GM18508 (cell line): ENCODE results near the gene SRC.

Experiments
- ATAC-seq: cut with Tn5 transposase; IDR thresholded peaks from one replicate; pipeline ENCODE4 v1.9.1; 2021; ENCODE audit warnings: moderate number of reproducible peaks; ENCODE audit not compliant: insufficient read depth, unreplicated experiment

SRC gene

DNA sequence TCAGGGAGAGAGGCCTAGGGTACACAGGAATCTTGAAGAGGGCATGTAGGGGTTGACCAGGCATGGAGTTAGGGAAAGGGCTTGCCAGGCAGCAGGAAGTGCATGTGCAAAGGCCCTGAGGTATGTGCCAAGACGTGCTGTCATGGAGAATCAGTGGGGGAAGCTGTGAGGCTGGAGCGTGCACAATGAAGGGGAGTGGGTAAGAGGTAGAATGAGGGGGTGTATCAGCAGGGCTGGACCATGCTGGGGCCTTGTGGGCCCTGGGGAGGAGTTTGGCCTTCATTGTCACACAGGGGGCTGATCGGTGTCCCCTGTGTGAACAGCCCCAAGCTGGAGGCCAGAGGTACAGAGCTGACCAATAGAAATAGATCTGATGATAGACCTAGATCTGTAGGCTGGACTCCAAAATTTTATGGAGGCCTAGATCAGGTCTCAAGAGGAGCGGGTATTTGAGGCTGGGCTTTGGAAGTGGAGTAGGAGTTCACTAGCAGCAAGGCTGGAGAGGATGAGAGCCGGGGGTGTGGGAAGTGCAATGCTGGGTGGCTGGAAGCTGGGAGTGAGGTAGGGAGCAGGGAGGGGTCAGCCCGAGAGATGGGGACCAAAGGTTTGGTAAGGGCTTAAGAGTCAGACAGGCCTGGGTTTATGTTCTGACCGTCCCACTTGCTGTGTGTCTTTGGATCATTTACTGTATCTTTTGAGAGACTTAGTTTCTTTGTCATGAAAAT lies 3.0 kb downstream of the SRC start:
- no peak for ATAC-seq

DNA sequence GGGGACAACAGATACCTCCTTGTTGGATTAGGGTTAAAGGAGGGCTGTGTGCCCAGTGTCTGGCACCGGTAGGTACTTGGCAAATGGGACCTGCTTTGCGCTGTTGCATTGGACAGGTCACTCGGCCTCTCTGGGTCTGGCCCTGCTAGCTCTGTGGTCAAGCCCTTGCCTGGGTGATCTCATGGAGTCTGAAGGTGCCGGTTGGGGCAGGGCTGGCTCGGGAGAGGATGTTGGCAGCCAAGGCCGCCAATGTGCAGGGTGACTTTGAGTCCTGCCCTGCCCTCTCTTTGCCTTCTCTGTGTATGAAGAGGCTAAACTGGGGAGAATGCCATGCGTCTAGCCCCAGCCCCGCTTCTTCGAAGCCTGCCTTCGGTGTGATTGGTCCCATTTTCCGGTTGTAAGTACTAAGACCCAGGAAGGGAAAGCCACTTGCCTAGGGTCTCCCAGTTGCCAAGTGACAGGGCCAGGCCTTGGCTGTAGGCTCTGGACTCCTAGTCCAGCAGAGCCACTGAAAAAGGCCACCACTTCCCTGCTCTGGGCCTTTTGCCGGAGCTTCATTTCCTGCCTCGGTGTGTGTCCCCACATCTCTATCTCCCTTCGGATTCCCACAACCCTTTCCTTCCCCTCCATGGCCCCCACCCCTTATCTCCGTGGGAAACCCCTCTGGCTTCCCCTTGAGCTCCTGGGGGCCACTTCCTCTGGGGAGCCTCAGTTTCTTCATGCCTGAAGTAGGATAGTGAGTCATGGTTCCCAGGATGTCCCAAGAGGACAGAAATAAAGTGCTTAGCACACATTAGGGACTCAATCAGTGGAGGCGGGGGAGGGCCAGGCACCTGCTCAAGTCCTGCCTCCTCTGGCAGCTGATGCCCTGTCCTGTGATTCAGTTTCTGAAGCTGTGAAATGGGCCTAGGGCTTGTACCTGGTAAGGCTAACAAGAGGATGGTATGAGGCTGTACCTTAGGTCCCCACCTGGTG lies 3.9 kb downstream of the SRC start:
- no peak for ATAC-seq

DNA sequence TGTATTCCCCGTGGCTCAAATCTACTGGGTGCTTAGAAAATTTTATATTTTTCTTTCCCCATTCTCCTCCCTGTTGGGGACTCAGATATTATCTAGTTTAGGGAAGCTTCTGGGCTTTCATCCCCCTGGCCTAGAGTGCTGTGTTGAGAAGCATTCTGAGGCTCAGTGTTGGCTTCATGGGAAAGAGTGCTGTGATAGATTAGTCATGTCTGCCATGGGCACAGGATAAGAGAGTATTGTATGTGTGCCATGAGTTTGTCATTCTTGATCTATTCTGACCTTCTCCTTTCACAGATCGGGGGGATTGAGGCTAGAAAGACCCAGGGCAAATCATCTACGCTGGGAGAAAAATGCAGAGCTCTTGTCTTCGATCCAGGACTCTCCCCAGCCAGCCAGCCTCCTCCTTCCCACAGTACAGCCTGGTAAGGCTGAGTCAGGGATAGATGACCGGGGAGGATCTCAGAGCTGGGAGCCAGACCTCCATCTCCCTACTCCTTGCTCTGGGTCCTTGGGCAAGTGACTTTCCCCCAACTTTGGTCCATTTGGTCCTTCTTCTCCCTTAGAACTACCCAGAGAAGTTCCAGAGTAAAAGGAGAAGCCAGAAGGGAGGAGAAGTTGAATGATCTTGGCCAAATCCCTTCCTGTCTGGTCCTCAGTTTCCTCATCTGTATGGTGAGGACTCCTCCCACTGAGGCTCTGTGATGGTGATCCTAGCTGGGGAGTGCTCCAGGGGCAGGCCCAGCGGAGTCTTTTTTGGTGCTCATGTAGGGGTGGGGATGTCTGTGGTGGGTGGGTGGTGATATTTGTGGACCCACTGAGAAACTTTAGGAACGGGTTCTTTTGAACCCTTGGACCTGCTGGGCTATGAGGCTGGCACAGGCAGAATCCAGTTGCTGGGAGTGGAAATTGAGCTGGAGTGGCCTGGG lies 5.0 kb downstream of the SRC start:
- no peak for ATAC-seq

DNA sequence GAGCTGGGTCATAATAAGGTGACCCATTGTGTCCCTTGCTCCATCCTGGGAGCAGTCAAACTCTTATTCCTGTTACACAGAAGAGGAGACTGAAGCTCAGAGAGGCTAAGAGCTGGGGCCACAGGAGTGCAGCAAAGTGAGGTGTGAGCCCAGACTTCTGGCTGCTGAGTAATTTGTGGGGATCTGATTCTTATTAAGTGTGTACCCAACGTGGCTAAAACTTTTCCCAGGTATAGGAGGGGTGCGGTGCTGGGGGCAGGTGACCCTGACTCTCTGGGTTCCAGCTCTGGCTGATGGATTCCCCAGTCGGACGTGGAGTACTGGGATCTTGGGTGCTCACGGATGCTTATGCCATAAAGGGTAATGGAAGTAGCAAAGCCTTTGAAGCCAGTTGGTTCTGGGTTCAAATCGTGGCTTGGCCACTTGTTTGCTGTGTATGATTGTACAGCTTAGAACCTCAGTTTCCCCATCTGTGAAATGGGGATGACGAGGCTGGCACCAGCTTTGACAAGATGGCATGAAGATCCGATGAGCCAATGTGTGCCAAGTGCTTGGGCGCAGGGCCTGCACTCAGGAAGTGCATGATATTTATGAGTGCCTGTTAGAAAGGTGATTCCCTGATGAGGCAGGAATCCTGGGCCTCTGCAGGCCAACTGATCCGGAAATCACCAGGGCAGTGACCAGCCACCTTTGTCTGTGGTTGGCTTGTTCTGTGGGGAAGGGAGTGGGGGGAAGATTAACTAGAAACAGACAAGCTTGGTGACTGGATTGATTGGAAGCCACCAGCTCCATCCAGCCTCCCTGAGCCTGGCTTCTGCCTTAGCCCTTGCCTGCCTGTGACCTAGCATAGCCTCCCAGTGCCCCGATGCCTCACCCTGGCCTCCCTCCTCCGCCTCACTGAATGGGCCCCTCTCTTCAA lies 6.0 kb downstream of the SRC start:
- no peak for ATAC-seq

DNA sequence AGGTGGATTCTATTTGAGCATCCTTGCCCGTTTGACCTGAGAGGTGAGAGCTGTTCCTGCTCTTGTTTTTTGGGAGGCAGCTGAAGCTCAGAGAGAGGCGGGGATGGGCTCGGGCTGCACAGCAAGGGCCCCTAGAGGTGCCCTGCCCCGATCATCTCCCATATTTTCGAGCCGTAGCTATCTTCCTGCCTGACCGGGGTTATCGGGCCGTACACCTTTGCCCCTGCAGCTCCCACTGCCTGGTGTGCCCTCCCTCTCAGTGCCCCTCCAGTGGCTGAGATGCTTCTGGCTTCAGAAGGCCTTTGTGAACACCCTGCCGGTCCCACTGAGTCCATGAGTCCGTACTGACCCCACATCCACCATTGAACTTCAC lies 6.7 kb downstream of the SRC start:
- no peak for ATAC-seq

DNA sequence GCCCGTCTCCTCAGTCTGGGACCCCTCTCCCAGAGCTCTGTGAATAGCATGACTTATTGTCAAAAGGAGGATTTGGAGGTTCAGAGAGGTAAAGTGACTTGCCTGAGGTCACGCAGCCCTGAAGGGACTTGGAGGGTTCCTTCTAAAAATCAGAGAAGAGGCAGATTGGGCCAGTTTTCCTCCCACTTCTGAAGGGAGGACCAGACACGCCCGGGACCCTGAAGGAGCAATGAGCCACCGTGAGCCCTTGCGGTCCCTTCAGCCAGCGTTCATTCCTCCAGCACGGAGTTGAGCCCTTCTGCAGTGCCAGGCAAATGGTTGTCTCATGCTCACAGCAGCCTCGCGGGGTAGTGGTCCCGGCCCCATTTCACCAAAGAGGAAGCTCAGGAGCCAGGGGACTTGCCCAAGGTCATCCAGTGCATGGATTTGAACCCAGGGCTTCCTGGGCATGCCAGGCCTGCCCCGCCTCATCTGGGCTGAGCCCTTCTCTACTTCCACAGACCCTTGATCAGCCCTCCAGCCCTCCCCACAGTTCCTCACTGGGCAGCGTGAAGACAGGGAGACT lies 7.4 kb downstream of the SRC start:
- ATAC-seq: no peak

DNA sequence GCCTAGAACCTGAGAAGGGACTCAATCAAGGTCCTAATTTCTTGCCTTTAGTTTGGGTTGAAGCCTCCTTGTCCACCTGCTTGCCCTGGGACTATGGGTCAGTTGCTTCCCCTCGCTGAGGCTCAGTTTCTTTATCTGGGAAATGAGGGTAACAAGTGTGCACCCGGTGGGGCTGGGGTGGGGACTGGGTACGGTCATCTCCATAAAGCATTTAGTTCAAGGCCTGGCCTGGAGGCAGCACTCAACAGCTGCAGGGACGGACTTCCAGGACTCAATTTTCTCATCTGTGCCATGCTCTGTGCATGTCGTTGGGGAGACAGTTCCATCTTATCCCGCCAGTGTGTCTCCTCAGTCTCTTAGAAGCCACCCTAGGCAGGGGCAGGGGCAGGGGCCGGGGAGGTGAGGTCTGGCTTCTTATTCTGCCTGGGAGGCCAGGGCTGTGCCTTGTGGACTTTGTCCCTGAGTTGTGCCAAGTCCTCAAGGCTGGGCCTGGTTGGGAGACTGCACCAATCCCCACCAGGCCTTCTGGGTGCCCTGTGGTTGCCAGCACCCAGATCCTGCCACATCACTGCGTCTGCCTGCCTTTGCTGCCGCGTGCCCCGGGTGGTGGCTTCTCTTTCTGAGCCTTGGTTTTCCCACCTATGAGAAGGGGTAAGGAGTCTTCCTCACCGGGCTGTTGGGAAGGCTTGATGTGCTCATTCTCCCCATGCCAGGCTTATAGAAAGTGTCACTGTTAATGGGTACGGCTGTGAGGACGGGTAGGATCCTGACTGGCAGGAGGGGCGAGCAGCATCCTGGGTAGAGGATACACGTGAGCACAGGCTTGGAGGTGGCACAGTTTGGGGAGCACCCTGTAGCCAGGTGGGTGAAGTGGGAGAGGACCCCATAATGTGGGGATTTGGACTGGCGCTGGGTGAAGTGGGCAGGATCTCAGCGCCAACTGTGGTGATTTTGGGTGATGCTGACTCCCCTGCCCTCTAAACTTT lies 8.6 kb downstream of the SRC start:
- ATAC-seq: no peak

DNA sequence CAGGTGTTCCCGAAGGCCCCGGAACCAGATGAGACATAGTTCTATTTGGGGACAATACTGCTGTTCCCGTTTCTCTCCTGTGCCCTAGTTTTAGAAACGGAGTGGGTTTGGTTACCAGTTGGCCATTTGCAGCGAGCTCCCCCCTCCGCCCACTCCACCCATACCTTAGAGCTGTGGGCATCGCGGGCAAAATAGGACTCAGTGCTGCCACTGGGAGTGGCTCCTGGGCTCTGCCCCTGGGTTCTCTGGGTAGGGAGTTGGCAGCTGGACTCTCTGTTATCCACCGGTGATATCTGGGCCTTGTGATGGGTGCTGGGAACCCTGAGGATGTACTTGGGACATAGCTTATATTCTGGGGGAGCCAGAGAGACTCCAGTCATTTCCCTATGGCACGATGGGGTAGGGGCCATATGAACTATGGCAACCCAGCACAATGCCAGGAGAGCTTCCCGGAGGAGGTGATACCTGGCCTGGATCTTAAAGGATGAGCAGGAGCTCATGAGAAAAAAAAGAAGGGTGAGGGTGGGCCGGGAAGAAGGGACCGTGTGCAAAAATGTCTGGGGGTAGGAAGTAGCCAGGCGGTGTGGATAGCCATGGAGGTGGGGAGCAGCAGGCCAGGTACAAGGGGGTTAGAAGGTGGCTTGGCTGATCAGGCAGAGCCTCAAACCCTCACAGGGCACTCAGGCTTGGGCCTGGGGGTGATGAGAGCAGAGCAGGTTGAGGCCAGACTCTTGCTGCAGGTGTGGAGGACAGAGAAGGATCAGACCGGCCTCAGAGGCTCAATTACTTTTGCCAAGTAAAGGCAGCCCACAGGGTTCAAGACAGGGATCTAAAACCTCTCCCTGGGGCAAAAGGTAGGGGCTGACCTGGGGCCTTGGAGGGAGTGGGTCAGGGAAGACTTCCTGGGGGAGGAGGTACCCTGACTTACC lies 9.6 kb downstream of the SRC start:
- ATAC-seq: no peak

DNA sequence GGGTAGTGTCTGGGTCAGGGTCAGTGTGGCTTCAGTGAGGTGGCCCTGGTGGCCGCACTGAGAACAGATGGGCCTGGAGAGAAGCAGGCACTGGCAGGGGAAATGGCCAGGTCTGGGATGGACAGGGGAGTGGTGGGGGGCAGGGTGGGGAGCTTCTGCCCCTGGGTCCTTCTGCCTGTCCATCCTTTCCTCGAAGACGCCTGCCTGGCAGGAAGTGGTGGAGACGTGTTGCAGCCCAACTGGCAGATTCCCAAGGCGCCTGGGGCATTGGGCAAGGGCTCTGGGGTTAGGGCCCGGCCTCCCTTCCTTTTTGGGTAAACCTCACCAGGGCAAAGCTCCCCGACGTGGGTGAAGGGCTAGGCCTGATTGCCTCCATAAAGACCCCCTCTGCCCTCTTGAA lies 10.4 kb downstream of the SRC start:
- no peak for ATAC-seq

DNA sequence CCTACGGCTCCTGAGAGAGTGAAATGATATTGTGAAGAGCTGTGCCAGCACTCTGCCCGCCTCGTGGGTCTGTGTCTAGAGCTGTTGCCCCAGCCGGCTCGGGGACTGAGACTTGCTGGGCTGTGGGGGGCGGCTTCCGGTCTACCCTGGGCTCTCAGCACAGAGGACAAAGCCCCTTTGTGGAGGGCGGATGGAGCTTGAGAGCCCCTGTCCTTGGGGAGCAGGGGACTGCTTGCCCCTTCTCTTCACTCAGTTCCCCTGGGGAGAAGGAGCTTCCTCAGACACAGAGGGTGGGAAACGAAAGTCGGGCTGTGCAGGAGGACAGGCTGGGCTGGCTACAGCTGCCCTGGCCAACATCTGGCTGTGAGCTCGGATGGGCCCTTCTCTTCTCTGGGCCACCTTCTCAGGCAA lies 11.0 kb downstream of the SRC start:
- no peak for ATAC-seq

DNA sequence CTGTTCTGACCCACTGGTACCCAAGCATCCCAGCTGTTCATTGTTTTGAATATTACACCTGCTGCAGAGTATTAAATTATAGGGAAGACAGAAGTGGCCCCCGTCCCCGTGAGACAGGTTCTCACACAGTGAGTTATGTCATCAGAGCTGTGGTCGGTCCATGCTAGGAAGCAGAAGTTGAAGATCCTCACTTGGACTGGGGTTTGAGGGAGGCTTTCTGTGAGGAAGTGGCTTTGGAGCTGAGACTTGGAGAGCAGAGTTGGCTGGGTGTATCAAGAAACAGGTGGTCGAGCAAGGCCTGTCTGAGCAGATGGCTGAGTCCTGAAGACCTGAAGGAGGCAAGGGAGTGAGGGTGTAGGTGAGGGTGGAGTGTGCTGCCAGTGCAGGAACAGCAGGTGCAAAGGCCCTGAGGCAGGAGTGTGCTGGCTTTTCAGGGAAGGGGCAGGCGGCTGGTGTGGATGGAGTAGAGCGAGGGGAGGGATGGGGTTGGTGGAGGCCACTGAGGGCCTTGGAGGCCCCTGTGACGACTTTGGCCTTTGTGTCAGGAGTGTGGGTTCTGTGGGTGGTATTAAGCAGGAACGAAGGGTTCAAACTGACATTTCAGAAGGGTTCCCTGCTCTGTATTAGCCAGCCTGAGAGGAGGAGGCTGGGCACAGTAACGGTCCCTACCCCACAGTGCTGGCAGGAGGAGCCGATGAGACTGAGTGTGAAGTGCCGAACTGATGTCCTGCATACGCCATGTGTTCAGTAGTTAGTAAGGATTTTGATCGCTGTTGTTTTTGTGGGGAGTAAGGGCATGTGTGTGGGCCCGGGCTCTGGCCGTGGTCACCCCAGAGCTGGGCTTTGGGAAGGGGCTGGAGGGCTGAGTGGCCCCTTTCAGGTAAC lies 11.8 kb downstream of the SRC start:
- no peak for ATAC-seq

DNA sequence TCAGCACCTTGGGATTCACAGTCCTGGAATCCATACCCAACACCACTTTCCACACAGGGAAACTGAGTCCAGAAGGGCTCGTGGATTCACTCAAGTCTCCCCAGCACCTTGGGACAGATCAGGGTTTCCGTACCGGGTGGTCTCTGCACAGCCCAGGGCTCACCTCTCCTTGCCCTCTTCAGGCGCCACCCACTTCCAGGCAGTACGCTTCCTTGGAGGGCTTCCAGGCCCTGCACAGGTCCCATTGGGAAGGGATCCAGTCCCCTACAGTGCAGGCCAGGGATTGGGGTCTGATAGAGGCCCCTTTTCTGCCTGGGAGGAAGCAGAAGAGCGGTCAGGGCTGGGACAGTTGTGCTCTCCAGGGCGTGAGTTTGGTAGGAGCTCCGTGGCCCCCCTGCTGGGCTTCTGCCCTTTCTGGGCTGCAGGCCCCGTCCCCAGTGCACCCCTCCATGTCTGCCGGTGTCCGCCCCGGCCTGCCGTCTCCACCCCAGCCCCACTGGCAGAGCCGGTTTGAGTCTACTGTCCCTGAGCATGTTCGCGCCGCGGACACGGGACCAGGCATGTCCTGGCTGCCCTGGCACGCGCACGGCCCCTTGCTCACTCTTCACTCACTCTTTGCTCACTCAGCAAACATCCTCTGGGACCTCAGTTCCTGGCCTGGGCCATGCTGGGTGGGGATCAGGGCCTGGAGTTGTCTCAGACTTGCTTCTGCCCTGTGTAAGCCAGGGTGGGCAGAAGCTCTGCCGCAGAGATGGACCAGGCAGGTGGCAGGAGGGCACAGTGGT lies 12.6 kb downstream of the SRC start:
- no peak for ATAC-seq

DNA sequence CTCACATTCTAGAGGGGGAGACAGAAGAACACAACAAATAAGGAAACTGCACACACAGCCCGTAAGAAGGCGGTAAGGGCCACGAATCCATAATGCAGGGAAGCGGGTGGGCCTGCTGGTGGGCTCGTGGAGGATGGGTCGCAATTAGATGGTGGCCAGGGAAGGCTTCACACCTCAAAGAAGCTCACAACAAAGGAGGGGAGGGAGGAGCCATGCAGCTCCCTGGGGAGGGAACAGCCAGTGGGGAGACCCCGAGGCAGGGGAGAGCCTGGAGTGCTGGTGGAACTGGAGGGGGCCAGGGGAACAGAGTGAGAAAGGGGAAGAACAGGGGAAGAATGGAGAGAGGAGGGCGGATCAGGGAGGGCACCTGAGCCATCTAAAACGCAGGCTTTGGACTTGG lies 13.4 kb downstream of the SRC start:
- no peak for ATAC-seq

DNA sequence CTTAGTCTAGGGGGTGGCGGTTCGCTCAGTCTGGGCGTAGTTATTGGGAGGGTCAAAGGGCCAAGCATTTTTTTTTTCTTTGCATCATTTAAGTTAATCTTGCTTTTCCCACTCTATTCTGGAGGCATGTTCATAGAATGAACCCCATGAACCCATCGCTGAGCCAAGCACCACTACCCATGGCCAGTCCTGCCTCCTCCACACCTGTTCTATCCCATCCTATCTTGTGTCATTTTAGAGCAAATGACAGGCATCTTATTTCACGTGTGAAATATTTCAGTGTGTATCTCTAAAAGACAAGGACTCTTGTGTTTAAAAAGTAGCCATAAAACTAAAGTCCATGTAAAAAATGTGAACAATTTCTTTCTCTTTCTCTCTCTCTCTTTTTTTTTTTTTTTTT lies 13.9 kb downstream of the SRC start:
- no peak for ATAC-seq

DNA sequence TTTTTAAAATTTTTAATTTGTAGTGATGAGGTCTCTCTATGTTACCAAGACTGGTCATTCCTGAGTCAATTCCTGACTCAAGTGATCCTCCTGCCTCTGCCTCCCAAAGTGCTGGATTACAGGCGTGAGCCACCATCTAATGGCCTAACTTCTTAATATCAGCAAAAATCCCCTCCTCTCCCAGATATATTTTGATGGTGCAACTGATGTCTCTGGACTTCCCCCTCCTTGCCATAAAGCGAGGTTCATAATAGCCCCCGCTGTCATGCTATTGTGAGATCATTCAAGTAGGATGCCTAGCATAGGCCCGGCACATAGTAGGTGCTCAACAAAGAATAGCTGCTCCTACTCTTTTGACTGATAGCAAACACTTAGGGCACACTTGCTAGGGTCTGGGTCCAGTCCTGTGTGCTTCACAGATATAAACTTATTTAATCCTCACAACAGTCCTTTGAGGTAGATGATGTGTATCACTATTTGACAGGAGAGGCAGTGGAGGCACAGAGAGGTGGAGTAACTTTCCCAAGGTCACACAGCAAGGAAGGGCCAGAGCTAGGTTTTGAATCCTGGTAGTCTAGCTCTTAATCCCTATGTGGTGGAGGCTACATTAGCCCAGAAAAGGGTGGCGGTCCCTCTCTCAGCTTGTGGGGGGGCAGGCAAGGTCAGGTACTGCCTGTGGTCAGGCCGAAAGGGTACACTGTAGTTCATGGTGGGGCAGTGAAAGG lies 14.6 kb downstream of the SRC start:
- no peak for ATAC-seq
